ENCODE measurements around the gene KIRREL1.

DNA sequence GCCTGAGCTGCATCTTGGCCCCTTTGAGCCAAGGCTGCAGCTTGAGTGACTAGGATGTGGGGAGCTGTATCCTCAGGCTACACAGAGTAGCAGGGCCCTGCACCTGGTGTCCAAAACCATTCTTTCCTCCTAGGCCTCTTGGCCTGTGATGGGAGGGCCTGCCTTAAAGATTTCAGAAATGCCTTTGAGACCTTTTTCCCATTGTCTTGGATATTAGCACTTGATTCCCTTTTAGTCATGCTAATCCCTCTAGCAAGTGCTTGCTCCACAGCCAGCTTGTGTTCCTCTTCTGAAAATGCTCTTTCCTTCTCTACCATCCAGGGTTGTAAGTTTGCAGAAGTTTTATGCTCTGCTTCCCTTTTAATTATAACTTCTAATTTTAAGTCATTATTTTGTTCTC lies 21.7 kb upstream of the KIRREL1 start:
- TF ChIP-seq ZBTB20 (CRISPR knock-in tag; IDR thresholded peaks at IDR 0.05; ENCODE audit: borderline replicate concordance, low read depth) (no peak), TSC22D2 (CRISPR knock-in tag; IDR thresholded peaks at IDR 0.05; ENCODE audit: borderline replicate concordance) (no peak), ZSCAN20 (CRISPR knock-in tag; IDR thresholded peaks at IDR 0.05; ENCODE audit: borderline replicate concordance) (no peak), YY1 (IDR thresholded peaks at IDR 0.05; ENCODE audit: insufficient read depth, insufficient replicate concordance, low read depth, low read length) (no peak), FOXA1 (IDR thresholded peaks at IDR 0.05) (no peak), FOXA1 (CRISPR knock-in tag; IDR thresholded peaks at IDR 0.05) (no peak)
- TF ChIP-seq, protein P1, sequence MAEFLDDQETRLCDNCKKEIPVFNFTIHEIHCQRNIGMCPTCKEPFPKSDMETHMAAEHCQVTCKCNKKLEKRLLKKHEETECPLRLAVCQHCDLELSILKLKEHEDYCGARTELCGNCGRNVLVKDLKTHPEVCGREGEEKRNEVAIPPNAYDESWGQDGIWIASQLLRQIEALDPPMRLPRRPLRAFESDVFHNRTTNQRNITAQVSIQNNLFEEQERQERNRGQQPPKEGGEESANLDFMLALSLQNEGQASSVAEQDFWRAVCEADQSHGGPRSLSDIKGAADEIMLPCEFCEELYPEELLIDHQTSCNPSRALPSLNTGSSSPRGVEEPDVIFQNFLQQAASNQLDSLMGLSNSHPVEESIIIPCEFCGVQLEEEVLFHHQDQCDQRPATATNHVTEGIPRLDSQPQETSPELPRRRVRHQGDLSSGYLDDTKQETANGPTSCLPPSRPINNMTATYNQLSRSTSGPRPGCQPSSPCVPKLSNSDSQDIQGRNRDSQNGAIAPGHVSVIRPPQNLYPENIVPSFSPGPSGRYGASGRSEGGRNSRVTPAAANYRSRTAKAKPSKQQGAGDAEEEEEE (CRISPR knock-in tag; IDR thresholded peaks at IDR 0.05; ENCODE audit: borderline replicate concordance) = no peak

Measured in HepG2 (cell line).